Measurements from ENCODE around the gene TBC1D14. TPM values are rescaled to one million over a fixed set of nuclear protein-coding genes. Genes with fewer than 3 reads are reported as not detected.
A peak's percentile ranks its signal among the peaks of the same experiment; 100 is the strongest.

The TBC1D14 gene
- total and polyA plus RNA-seq, 4 donors, result 12.9 to 59.7 (median 25.9) TPM

DNA sequence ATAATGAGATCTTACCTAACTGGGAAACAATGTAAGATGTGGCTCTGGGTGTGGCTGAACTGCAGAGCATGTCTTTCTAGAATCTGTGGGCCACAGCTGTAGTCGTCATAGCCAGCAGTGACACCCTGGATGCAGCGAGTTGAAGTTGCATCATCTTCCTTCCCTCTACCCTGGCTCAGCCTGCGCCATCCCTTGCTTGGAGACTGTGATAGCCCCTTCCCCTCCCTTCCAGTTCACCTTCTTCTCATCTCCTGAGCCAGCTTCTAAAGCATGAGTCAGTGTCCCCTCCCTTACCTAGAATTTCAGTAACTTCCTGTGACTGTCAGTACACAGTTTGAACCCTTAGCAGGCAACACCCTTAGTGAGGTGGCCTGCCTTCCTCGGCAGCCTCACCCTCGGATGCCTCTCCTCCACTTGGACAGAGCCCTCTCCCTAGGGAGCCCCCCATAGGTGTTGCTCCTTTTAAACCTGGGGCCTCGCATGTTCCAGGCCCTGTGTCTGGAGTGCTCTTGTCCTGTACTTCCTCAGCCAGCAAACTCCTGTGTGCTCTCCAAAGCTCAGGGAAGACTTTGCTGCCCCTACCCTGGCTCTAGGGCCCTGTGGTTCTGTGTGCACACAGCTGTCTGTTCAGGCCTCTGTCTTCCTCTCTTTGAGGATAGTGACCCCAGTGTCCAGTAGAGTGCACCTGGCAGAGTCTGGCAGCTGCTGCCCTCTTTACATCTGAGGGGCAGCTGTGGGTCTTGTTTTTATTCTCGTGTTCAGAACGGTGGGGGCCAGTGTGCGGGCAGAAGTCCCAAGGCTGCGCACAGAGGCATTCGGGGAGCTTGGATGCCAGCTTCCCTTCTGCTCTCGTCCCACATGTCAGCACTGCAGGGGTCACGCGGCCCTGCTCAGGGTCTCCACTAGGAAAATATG lies 89.8 kb downstream of the TBC1D14 start:
- ATAC-seq (ENCODE audit: low FRiP score), result peak; percentile 59
- Histone ChIP-seq H3K36me3 (ENCODE audit: control insufficient read depth in 1 of 2, insufficient read depth in 2 of 2, low read length in 1 of 2) (peaks cover 2 to 10% of the 10 kb centered on the region in 2 donors), H3K27me3 (ENCODE audit: control insufficient read depth in 1 of 2, insufficient read depth in 2 of 2, low read length in 1 of 2) (no peaks in the 10 kb centered on the region), H3K27ac (ENCODE audit: low read depth in 1 of 2, low read length in 2 of 2) (no peak overlapping the region), H3K4me3 (ENCODE audit: low read length in 2 of 2) (no peak overlapping the region), H3K4me1 (ENCODE audit: control insufficient read depth in 1 of 2, insufficient read depth in 2 of 2, low read length in 2 of 2) (no peaks in the 10 kb centered on the region), H3K9me3 (ENCODE audit: control insufficient read depth, low read length) (no peaks in the 10 kb centered on the region)
- WGBS, 2 donors, result 83 to 93% methylated on average over 14 of the region's 14 CpGs
- peak in 1 of 2 donors; percentile 67 for DNase-seq
- intact Hi-C loops (cut with DNase I), result no loop called here

DNA sequence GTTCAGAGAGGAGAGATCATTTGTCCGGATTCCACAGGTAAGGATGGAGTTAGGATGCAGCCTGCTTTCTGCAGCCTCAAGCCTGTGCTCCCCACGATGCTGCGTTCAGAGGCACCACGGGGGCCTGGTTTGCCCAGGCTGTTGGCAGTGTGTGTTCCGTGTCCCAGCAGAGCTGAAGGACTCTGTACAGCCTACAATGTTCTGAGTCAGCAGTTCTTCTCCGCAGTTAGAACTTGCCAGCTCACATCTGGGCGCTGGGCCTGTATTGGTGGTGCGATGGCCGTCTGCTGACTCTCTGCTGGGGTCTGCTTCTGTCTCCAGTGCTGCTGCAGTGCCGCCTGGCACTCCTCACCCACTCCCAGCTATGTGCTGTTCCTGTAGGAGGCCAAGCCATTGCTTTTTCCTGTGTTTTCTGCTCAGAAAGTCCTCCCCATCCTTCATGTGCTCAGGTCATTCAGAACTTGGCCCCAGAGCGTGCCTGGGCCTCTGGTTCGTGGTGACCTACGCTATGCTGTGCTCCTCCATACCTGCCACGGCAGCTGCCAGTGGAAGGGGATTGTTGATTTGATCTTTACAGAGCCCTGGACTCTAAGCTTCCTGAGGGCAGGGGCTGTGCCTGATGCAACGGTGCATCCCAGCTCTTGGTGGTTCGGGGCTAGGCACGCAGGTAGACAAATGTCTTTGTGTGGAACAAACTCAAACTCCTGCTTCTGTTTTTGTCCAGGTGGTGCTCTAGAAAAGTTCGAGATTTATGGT lies 91.0 kb downstream of the TBC1D14 start:
- H3K9me3 ChIP-seq (ENCODE audit: control insufficient read depth, low read length), result no peaks in the 10 kb centered on the region
- H3K27ac ChIP-seq (ENCODE audit: low read depth in 1 of 2, low read length in 2 of 2), result no peak overlapping the region
- H3K4me1 ChIP-seq (ENCODE audit: control insufficient read depth in 1 of 2, insufficient read depth in 2 of 2, low read length in 2 of 2), result no peaks in the 10 kb centered on the region
- intact Hi-C loops (cut with DNase I), result no loop called here
- peak in 1 of 2 donors; percentile 65 for DNase-seq
- peaks cover 0 to 10% of the 10 kb centered on the region in 2 donors for H3K36me3 ChIP-seq (ENCODE audit: control insufficient read depth in 1 of 2, insufficient read depth in 2 of 2, low read length in 1 of 2)
- ATAC-seq (ENCODE audit: low FRiP score), result no peak
- WGBS, 2 donors, result 96% methylated on average over 18 of the region's 18 CpGs
- no peaks in the 10 kb centered on the region for H3K27me3 ChIP-seq (ENCODE audit: control insufficient read depth in 1 of 2, insufficient read depth in 2 of 2, low read length in 1 of 2)
- no peak overlapping the region for H3K4me3 ChIP-seq (ENCODE audit: low read length in 2 of 2)

DNA sequence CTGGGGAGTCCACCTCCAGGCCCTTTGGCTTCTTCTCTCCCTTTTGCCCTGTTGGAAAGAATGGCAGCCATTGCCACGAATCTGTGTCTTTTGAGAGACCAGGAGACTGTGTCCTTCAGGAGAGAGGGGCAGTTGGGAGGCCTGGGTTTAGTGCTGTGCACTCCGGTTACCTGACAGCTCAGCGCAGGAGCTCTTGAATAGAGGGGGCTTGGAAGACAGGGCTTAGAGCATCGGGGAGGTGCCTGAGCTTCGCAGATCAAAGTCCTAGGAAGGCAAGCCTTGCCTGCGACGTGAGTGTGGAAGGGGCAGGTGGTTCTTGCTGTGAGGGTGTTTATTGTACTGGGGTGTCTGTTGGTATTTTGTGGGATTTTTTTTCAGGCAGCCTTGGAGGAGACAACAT lies 91.6 kb downstream of the TBC1D14 start:
- DNase-seq, result no peak
- no peak overlapping the region for H3K4me3 ChIP-seq (ENCODE audit: low read length in 2 of 2)
- no peaks in the 10 kb centered on the region for H3K4me1 ChIP-seq (ENCODE audit: control insufficient read depth in 1 of 2, insufficient read depth in 2 of 2, low read length in 2 of 2)
- ATAC-seq (ENCODE audit: low FRiP score), result no peak
- intact Hi-C loops (cut with DNase I), result no loop called here
- peaks cover 0 to 10% of the 10 kb centered on the region in 2 donors for H3K36me3 ChIP-seq (ENCODE audit: control insufficient read depth in 1 of 2, insufficient read depth in 2 of 2, low read length in 1 of 2)
- WGBS, 2 donors, result 94 to 95% methylated on average over 7 of the region's 7 CpGs
- no peak overlapping the region for H3K27ac ChIP-seq (ENCODE audit: low read depth in 1 of 2, low read length in 2 of 2)
- H3K9me3 ChIP-seq (ENCODE audit: control insufficient read depth, low read length), result no peaks in the 10 kb centered on the region
- H3K27me3 ChIP-seq (ENCODE audit: control insufficient read depth in 1 of 2, insufficient read depth in 2 of 2, low read length in 1 of 2), result no peaks in the 10 kb centered on the region

DNA sequence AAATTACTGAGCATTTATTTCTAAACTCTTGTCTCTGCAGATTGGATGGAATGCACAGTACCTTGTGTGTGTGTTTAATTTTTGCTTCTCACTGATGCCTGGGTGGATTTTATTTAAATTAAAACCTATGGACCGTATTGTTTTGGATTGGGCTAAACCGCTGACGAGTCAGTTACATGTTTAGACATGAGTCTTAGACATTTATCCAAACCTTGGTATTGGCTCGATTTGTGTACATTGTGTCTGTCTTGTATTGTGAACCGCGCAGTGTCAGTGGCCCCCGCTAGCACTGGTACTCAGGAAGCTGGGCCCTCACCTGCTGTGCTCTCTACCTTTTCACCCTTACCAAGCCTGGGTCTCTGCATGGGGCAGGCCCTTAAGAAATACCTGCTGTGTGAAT lies 92.7 kb downstream of the TBC1D14 start:
- Histone ChIP-seq H3K27me3 (ENCODE audit: control insufficient read depth in 1 of 2, insufficient read depth in 2 of 2, low read length in 1 of 2) (no peaks in the 10 kb centered on the region), H3K9me3 (ENCODE audit: control insufficient read depth, low read length) (no peaks in the 10 kb centered on the region), H3K27ac (ENCODE audit: low read depth in 1 of 2, low read length in 2 of 2) (no peak overlapping the region), H3K4me1 (ENCODE audit: control insufficient read depth in 1 of 2, insufficient read depth in 2 of 2, low read length in 2 of 2) (no peaks in the 10 kb centered on the region), H3K4me3 (ENCODE audit: low read length in 2 of 2) (no peak overlapping the region), H3K36me3 (ENCODE audit: control insufficient read depth in 1 of 2, insufficient read depth in 2 of 2, low read length in 1 of 2) (peaks cover 0 to 12% of the 10 kb centered on the region in 2 donors)
- ATAC-seq (ENCODE audit: low FRiP score), result no peak
- DNase-seq, result no peak
- WGBS, 2 donors, result 96 to 98% methylated on average over 7 of the region's 7 CpGs
- intact Hi-C loops (cut with DNase I), result no loop called here

DNA sequence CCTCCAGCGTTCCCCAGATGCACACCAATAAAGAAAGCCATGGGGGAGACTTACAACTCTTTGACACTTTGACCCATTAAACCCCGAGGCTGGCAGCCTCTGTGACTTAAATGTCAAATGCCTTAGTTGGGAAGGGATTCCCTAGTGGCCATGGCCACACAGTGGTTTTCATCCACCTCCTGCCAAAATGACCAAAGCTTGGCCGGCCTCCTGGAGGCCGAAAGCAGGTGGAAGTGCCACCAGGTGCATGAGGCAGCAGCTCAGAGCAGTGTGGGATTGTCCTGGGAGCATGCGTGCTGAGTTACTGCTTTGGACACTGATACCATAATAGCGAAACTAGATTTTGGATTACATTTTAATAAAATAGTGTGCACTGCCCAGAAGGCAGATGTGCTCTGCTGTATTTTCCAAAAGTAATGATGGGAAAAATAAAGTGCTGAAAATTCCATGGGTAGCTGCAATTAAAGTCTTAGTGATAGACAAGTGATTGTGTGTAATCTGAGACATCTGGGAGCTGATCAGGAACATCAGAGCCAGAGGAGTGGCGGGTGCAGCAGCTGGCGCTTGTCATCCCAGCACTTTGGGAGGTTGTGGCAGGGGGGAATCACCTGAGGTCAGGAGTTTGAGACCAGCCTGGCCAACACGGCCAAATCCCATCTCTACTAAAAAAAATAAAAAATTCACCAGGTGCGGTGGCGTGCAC lies 93.7 kb downstream of the TBC1D14 start:
- Histone ChIP-seq H3K36me3 (ENCODE audit: control insufficient read depth in 1 of 2, insufficient read depth in 2 of 2, low read length in 1 of 2) (peaks cover 0 to 12% of the 10 kb centered on the region in 2 donors), H3K4me3 (ENCODE audit: low read length in 2 of 2) (no peak overlapping the region), H3K27ac (ENCODE audit: low read depth in 1 of 2, low read length in 2 of 2) (no peak overlapping the region), H3K9me3 (ENCODE audit: control insufficient read depth, low read length) (no peaks in the 10 kb centered on the region), H3K4me1 (ENCODE audit: control insufficient read depth in 1 of 2, insufficient read depth in 2 of 2, low read length in 2 of 2) (no peaks in the 10 kb centered on the region), H3K27me3 (ENCODE audit: control insufficient read depth in 1 of 2, insufficient read depth in 2 of 2, low read length in 1 of 2) (no peaks in the 10 kb centered on the region)
- ATAC-seq (ENCODE audit: low FRiP score) (no peak), DNase-seq (no peak)
- intact Hi-C loops (cut with DNase I), result no loop called here
- WGBS, 2 donors, result 79 to 88% methylated on average over 11 of the region's 11 CpGs

DNA sequence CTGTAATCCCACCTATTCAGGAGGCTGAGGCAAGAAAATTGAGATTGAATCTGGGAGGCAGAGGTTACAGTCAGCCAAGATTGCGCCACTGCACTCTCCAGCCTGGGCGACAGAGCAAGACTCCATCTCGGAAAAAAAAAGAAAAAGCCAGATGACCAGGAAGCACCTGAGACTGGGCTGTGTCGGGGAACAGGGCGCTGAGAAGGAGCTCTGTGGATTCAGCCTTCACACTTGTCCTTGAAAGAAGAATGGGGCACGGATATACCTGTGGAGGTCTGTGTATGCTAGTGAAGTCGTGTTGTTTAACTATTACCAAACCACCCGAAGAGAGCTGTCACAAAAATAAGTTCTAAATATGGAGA lies 94.2 kb downstream of the TBC1D14 start:
- Histone ChIP-seq H3K27me3 (ENCODE audit: control insufficient read depth in 1 of 2, insufficient read depth in 2 of 2, low read length in 1 of 2) (no peaks in the 10 kb centered on the region), H3K9me3 (ENCODE audit: control insufficient read depth, low read length) (no peaks in the 10 kb centered on the region), H3K4me1 (ENCODE audit: control insufficient read depth in 1 of 2, insufficient read depth in 2 of 2, low read length in 2 of 2) (no peaks in the 10 kb centered on the region), H3K27ac (ENCODE audit: low read depth in 1 of 2, low read length in 2 of 2) (no peak overlapping the region), H3K36me3 (ENCODE audit: control insufficient read depth in 1 of 2, insufficient read depth in 2 of 2, low read length in 1 of 2) (peaks cover 0 to 12% of the 10 kb centered on the region in 2 donors), H3K4me3 (ENCODE audit: low read length in 2 of 2) (no peak overlapping the region)
- intact Hi-C loops (cut with DNase I), result no loop called here
- 86 to 87% methylated on average over 8 of the region's 8 CpGs for WGBS, 2 donors
- no peak for DNase-seq
- no peak for ATAC-seq (ENCODE audit: low FRiP score)

DNA sequence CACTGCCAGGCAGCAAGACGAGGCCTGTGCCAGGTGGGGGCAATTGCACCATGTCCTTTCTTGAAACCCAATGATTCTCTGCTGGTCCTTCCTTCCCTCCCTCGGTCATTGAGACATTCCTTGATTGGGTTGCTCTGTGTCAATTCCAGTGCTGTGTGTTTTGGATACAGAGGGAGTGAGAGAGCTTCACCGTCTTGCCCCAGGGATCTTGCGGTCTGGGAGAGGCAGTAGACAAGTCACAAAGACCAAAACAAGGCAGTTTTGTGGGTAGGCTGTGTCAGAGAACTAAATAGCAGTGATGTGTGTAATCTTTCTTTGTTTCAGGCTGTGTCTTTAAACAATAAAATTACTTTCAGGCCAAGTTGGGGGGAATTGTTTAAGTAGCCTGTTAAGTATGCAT lies 94.7 kb downstream of the TBC1D14 start:
- no peaks in the 10 kb centered on the region for H3K27me3 ChIP-seq (ENCODE audit: control insufficient read depth in 1 of 2, insufficient read depth in 2 of 2, low read length in 1 of 2)
- no peak overlapping the region for H3K27ac ChIP-seq (ENCODE audit: low read depth in 1 of 2, low read length in 2 of 2)
- no peak for ATAC-seq (ENCODE audit: low FRiP score)
- no peaks in the 10 kb centered on the region for H3K9me3 ChIP-seq (ENCODE audit: control insufficient read depth, low read length)
- 84 to 90% methylated on average over 4 of the region's 4 CpGs for WGBS, 2 donors
- H3K36me3 ChIP-seq (ENCODE audit: control insufficient read depth in 1 of 2, insufficient read depth in 2 of 2, low read length in 1 of 2), result peaks cover 0 to 12% of the 10 kb centered on the region in 2 donors
- intact Hi-C loops (cut with DNase I), result no loop called here
- DNase-seq, result no peak
- no peaks in the 10 kb centered on the region for H3K4me1 ChIP-seq (ENCODE audit: control insufficient read depth in 1 of 2, insufficient read depth in 2 of 2, low read length in 2 of 2)
- H3K4me3 ChIP-seq (ENCODE audit: low read length in 2 of 2), result no peak overlapping the region

DNA sequence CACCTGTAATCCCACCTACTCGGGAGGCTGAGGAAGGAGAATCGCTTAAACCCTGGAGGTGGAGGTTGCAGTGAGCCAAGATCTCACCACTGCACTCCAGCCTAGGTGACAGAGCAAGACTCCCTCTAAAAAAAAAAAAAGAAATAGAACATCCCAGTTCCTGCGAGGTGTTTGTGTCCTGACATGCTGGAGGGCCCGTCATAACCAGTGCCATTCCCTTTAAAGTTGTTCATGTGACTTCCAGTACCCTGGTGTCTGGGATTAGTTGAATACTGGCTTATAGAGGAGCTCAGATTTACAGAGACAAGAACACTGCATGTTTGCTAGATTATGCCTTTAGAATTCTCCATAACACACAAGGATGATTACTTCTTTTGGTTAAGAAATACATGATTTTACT lies 95.9 kb downstream of the TBC1D14 start:
- peaks cover 5 to 7% of the 10 kb centered on the region in 2 donors for H3K36me3 ChIP-seq (ENCODE audit: control insufficient read depth in 1 of 2, insufficient read depth in 2 of 2, low read length in 1 of 2)
- 91 to 92% methylated on average over 4 of the region's 4 CpGs for WGBS, 2 donors
- intact Hi-C loops (cut with DNase I), result no loop called here
- no peak overlapping the region for H3K4me3 ChIP-seq (ENCODE audit: low read length in 2 of 2)
- H3K27ac ChIP-seq (ENCODE audit: low read depth in 1 of 2, low read length in 2 of 2), result no peak overlapping the region
- no peaks in the 10 kb centered on the region for H3K4me1 ChIP-seq (ENCODE audit: control insufficient read depth in 1 of 2, insufficient read depth in 2 of 2, low read length in 2 of 2)
- no peaks in the 10 kb centered on the region for H3K27me3 ChIP-seq (ENCODE audit: control insufficient read depth in 1 of 2, insufficient read depth in 2 of 2, low read length in 1 of 2)
- DNase-seq (peak in 1 of 2 donors; percentile 10), ATAC-seq (ENCODE audit: low FRiP score) (no peak)
- no peaks in the 10 kb centered on the region for H3K9me3 ChIP-seq (ENCODE audit: control insufficient read depth, low read length)
